ENCODE measurements around the gene HCN1.

Gene HCN1

GRCh38 chr5:45639040-45639439 is 57.1 kb downstream of the HCN1 start:
- TF ChIP-seq, protein P1, sequence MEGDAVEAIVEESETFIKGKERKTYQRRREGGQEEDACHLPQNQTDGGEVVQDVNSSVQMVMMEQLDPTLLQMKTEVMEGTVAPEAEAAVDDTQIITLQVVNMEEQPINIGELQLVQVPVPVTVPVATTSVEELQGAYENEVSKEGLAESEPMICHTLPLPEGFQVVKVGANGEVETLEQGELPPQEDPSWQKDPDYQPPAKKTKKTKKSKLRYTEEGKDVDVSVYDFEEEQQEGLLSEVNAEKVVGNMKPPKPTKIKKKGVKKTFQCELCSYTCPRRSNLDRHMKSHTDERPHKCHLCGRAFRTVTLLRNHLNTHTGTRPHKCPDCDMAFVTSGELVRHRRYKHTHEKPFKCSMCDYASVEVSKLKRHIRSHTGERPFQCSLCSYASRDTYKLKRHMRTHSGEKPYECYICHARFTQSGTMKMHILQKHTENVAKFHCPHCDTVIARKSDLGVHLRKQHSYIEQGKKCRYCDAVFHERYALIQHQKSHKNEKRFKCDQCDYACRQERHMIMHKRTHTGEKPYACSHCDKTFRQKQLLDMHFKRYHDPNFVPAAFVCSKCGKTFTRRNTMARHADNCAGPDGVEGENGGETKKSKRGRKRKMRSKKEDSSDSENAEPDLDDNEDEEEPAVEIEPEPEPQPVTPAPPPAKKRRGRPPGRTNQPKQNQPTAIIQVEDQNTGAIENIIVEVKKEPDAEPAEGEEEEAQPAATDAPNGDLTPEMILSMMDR (IDR thresholded peaks at IDR 0.05; ENCODE audit: low read length, missing control alignments), result no peak
- no peak for DNase-seq (ENCODE audit: low read depth)

DNA sequence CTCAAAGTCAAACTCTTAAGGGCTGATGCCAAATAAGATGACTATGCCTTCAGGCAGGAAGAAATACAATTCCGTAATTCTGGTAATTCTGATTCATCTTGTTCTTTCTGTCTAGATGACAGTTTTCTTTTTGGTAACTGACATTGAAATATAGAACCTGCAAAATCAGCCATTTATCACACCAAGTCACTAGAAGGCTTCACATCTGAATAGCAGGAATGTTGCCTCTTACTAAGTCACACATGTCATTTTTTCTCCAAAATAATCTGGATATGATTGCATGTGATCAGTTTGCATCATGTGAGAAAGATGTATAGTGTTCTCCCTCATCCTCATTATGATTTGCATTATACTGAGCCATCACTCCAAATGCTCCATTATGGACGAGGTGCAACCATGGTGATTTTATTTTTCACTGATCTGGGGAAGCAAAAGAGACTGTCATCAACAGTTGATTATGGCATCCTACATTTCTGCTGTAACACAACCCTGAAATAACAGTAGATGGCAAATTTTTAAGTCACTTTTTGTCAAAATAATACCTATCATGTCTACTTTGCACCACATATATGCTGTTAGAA is 69.0 kb downstream of the HCN1 start:
- H3K4me3 ChIP-seq (replicated peaks; ENCODE audit: low read depth, low read length), result no peak overlapping the region
- TF ChIP-seq, protein P1 (IDR thresholded peaks at IDR 0.05; ENCODE audit: low read length, missing control alignments), result no peak
- DNase-seq (ENCODE audit: low read depth), result no peak

More at GRCh38 chr5:45639040-45639439, 57.1 kb downstream of the HCN1 start:
- no peak overlapping the region for H3K4me3 ChIP-seq (replicated peaks; ENCODE audit: low read depth, low read length)

GRCh38 chr5:45623832-45624231 is 72.3 kb downstream of the HCN1 start:
- no peak for DNase-seq (ENCODE audit: low read depth)
- TF ChIP-seq, protein P1 (IDR thresholded peaks at IDR 0.05; ENCODE audit: low read length, missing control alignments), result no peak
- H3K4me3 ChIP-seq (replicated peaks; ENCODE audit: low read depth, low read length), result no peak overlapping the region

GRCh38 chr5:45622365-45622764 is 73.8 kb downstream of the HCN1 start:
- no peak for DNase-seq (ENCODE audit: low read depth)
- H3K4me3 ChIP-seq (replicated peaks; ENCODE audit: low read depth, low read length), result no peak overlapping the region
- TF ChIP-seq, protein P1 (IDR thresholded peaks at IDR 0.05; ENCODE audit: low read length, missing control alignments), result no peak

- H3K4me3 ChIP-seq (replicated peaks; ENCODE audit: low read depth, low read length), result no peak overlapping the region
- DNase-seq (ENCODE audit: low read depth), result no peak
- TF ChIP-seq, protein P1 (IDR thresholded peaks at IDR 0.05; ENCODE audit: low read length, missing control alignments), result no peak
Measured at GRCh38 chr5:45617859-45618416, 78.2 kb downstream of the HCN1 start.

DNA sequence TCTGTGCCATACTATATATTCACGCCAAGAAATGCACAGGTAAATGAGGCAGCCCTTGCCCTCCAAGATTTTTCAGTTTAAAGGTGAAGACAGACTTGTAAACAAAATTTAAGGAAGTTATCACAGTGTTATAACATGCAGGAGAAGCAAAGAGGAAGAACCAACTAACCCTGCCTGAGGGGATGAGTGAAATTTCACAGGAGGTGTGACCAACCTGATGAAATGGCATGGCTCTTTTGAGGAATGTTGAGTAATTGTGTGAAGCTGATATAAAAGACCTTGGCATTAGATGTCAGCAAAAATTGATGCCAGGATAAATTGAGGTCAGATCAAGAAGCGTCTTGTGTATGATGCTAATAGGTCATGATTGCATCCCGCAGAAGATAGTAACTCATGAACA is 86.5 kb downstream of the HCN1 start:
- H3K4me3 ChIP-seq (replicated peaks; ENCODE audit: low read depth, low read length), result no peak overlapping the region
- no peak for DNase-seq (ENCODE audit: low read depth)
- TF ChIP-seq, protein P1 (IDR thresholded peaks at IDR 0.05; ENCODE audit: low read length, missing control alignments), result no peak

DNA sequence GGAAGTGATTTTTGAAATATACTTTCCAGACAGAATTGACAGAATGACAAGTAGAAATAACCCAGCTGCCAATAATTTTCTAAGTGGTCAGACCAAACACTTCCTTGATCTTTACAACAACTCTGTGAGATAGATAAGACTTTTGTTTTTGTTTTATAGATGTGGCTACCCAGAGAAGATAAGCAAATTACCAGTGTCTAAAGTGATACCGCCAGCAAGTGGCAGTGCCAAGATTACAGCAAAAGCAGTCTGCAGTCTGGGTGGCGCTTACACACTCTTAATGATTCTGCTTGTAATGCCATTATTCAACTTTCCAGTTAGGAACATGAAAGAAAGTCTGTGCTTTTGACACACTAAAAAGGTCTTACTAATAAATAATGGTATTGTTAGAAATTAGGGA is 92.1 kb downstream of the HCN1 start:
- no peak overlapping the region for H3K4me3 ChIP-seq (replicated peaks; ENCODE audit: low read depth, low read length)
- no peak for DNase-seq (ENCODE audit: low read depth)
- TF ChIP-seq, protein P1 (IDR thresholded peaks at IDR 0.05; ENCODE audit: low read length, missing control alignments), result no peak
